Caco-2 (cell line): ENCODE results near the gene NR2C2. TPM values are rescaled to one million over a fixed set of nuclear protein-coding genes. Genes with fewer than 3 reads are reported as not detected.

Source experiments
- BruUV-seq: library from RNA; stranded (reverse); fragments of 400-500 nt; replicated peaks from 2 replicates; lab custom pipeline; 2021; lab: Mats Ljungman, UMichigan
- CTCF ChIA-PET: fragments of 300-600 bp; sonication (Branson Sonifier 250); formaldehyde crosslinking; loops from one replicate; lab custom pipeline; 2022; ENCODE audit warnings: antibody characterized with exemption; lab: Charles Lee
- POLR2A ChIA-PET: fragments of 300-600 bp; sonication (Branson Sonifier 250); formaldehyde crosslinking; loops from one replicate; lab custom pipeline; 2022; ENCODE audit warnings: antibody characterized with exemption; lab: Charles Lee
- DNase-seq, 2 experiments: peaks; one replicate each; pipeline versions ENCODE4 v3.0.0 to v3.0.0-alpha.2; 2020 to 2022
- H3K27me3 ChIP-seq: replicated peaks from 2 replicates; pipeline ENCODE4 v1.6.0; 2011; ENCODE audit warnings: low read length; ENCODE audit not compliant: control insufficient read depth, insufficient read depth
- H3K36me3 ChIP-seq: 2 replicates; pipeline ENCODE4 v1.5.1; 2011; ENCODE audit warnings: low read length; ENCODE audit not compliant: control insufficient read depth, insufficient read depth
- H3K4me1 ChIP-seq: fragments of 250-450 bp; sonication (Bioruptor Pico); 2 replicates; pipeline ENCODE4 v1.5.1; 2020; ENCODE audit warnings: mild to moderate bottlenecking
- H3K4me3 ChIP-seq: 2 replicates; pipeline ENCODE4 v1.5.1; 2011; ENCODE audit warnings: low read depth, mild to moderate bottlenecking, control low read depth, low read length
- H3K9me3 ChIP-seq: fragments of 250-450 bp; sonication (Bioruptor Pico); 2 replicates; pipeline ENCODE4 v1.5.1; 2020; ENCODE audit warnings: mild to moderate bottlenecking, moderate library complexity
- H3K27ac Mint-ChIP-seq: one replicate; pipeline ENCODE4 v1.8.0; 2022; ENCODE audit warnings: mixed read lengths; ENCODE audit not compliant: unreplicated experiment
- H3K27me3 Mint-ChIP-seq: one replicate; pipeline ENCODE4 v1.8.0; 2022; ENCODE audit warnings: mixed read lengths; ENCODE audit not compliant: insufficient read depth, unreplicated experiment
- H3K36me3 Mint-ChIP-seq: one replicate; pipeline ENCODE4 v1.8.0; 2022; ENCODE audit warnings: mild to moderate bottlenecking, mixed read lengths; ENCODE audit not compliant: insufficient read depth, unreplicated experiment
- H3K4me1 Mint-ChIP-seq: one replicate; pipeline ENCODE4 v1.8.0; 2022; ENCODE audit warnings: low read depth, mixed read lengths; ENCODE audit not compliant: unreplicated experiment
- H3K4me3 Mint-ChIP-seq: one replicate; pipeline ENCODE4 v1.8.0; 2022; ENCODE audit warnings: mild to moderate bottlenecking, moderate library complexity, mixed read lengths; ENCODE audit not compliant: unreplicated experiment
- H3K9me3 Mint-ChIP-seq: one replicate; pipeline ENCODE4 v1.8.0; 2022; ENCODE audit warnings: mixed read lengths; ENCODE audit not compliant: unreplicated experiment
- intact Hi-C: fragments of 100-400 bp; cut with micrococcal nuclease; formaldehyde crosslinking; loops from one replicate; pipeline ENCODE4 v1.10.0; 2022; ENCODE audit not compliant: unreplicated experiment
- total RNA-seq: library from RNA; stranded (reverse); gene quantifications from 2 replicates; pipeline ENCODE4 v1.2.3, GENCODE V29; 2022
- TF ChIP-seq, protein P1 (sequence below), 2 experiments: fragments of 200-600 bp in 1 of 2; IDR thresholded peaks; 1 replicate in 1 of 2; 2 replicates in 1 of 2; pipeline versions ENCODE4 v1.5.1 to v1.8.0; 2011 to 2022; ENCODE audit warnings: antibody characterized with exemption in 1 of 2, control low read depth in 1 of 2, inconsistent platforms in 1 of 2, low read depth in 1 of 2, low read length in 1 of 2, mild to moderate bottlenecking in 1 of 2, moderate library complexity in 1 of 2; ENCODE audit not compliant: insufficient read depth in 1 of 2, severe bottlenecking in 1 of 2, unreplicated experiment in 1 of 2

NR2C2 gene
- total RNA-seq, 1 experiment from 2014 or later: 37.0 TPM

DNA sequence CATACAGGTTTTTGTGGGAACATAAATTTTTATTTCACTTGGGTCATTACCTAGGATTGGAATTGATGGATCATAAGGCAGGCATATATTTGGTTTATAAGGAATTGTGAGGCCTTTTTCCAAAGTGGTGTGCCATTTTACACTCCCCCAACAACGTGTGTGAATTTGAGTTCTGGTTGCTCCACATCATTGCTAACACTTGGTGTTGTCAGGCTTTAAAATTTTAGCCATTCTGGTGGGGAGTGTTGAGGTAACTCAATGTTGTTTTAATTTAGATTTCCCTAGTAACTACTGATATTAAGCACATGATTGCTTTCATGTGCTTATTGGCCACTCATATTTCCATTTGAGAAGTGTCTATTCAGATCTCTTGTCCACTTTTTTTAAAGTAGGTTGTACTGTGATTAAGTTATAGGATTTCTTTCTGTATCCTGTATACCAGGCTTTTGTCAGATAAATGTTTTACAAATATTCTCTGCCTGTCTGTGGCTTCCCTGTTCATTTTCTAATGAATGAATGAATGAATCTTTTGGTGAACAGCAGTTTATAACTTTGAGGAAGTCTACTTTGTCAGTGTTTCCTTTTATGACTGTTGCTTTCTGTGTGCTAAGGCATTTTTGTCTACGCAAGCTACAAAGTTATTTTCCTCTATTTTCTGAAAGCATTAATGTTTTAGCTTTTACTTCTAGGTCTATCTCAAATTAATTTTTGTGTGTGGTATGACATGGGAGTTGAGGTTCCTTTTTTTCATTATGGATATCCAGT is 17.9 kb upstream of the NR2C2 start:
- Histone ChIP-seq H3K4me1 (no peaks in the 10 kb centered on the region), H3K9me3 (no peaks in the 10 kb centered on the region), H3K4me3 (no peak overlapping the region), H3K27me3 (no peaks in the 10 kb centered on the region), H3K36me3 (no peaks in the 10 kb centered on the region)
- POLR2A ChIA-PET: no interaction called here
- intact Hi-C loops: loop anchor here (5.0 kb wide), 2 partner anchors 88 to 118 kb away; no protein-coding TSS in a partner anchor
- Mint-ChIP-seq H3K4me1 (no peaks in the 10 kb centered on the region), H3K9me3 (no peaks in the 10 kb centered on the region), H3K4me3 (no peak overlapping the region), H3K36me3 (no peaks in the 10 kb centered on the region), H3K27me3 (no peaks in the 10 kb centered on the region), H3K27ac (no peak overlapping the region)
- CTCF ChIA-PET: no interaction called here
- no TSS peak for BruUV-seq
- no peak for DNase-seq
- TF ChIP-seq, protein P1, sequence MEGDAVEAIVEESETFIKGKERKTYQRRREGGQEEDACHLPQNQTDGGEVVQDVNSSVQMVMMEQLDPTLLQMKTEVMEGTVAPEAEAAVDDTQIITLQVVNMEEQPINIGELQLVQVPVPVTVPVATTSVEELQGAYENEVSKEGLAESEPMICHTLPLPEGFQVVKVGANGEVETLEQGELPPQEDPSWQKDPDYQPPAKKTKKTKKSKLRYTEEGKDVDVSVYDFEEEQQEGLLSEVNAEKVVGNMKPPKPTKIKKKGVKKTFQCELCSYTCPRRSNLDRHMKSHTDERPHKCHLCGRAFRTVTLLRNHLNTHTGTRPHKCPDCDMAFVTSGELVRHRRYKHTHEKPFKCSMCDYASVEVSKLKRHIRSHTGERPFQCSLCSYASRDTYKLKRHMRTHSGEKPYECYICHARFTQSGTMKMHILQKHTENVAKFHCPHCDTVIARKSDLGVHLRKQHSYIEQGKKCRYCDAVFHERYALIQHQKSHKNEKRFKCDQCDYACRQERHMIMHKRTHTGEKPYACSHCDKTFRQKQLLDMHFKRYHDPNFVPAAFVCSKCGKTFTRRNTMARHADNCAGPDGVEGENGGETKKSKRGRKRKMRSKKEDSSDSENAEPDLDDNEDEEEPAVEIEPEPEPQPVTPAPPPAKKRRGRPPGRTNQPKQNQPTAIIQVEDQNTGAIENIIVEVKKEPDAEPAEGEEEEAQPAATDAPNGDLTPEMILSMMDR (IDR thresholded peaks at IDR 0.05; ENCODE audit: insufficient read depth in 1 of 2, low read depth in 1 of 2, low read length in 1 of 2, severe bottlenecking in 1 of 2, unreplicated experiment in 1 of 2): no peak

DNA sequence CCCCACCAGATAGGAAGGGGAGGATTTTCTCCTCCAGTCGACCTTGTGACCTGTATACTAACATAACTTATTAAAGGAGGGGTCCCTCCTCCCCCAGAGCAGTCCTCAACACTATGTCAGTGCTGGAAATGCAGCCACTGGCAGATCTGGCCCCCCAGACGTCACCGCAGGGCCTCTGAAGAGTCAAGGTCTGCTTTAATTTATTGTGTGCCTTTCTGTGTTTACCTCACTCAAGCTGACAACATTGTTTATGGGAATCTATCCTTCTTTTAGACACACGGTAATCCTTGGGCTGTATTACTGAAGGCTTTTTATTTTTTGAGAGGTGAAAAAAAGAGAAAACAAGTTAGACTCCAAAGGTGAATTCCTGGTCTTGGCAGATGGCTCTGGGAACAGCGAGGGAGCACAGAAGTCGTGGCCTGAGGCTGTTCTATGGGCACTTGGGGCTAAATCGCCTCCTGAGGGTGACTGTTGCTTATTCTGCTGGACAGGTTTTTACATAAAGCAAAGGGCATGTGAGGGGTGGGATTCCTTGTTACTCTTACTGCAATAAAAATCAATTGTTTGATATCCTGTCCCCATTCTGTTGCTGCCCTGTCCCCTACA is 13.5 kb upstream of the NR2C2 start:
- ChIA-PET POLR2A (no interaction called here), CTCF (interaction anchor here (0.7 kb wide), 1 partner anchor 13 kb away, joined by 8 read pairs; no protein-coding TSS in a partner anchor)
- H3K9me3 ChIP-seq: no peaks in the 10 kb centered on the region
- no peak overlapping the region for H3K4me3 ChIP-seq
- Mint-ChIP-seq H3K4me1 (no peaks in the 10 kb centered on the region), H3K4me3 (no peak overlapping the region), H3K27ac (no peak overlapping the region), H3K9me3 (no peaks in the 10 kb centered on the region), H3K27me3 (no peaks in the 10 kb centered on the region), H3K36me3 (no peaks in the 10 kb centered on the region)
- intact Hi-C loops: no loop called here
- no peaks in the 10 kb centered on the region for H3K36me3 ChIP-seq
- TF ChIP-seq, protein P1 (IDR thresholded peaks at IDR 0.05; ENCODE audit: insufficient read depth in 1 of 2, low read depth in 1 of 2, low read length in 1 of 2, severe bottlenecking in 1 of 2, unreplicated experiment in 1 of 2): no peak
- DNase-seq: no peak
- no peaks in the 10 kb centered on the region for H3K27me3 ChIP-seq
- no TSS peak for BruUV-seq
- peaks cover 13% of the 10 kb centered on the region for H3K4me1 ChIP-seq

DNA sequence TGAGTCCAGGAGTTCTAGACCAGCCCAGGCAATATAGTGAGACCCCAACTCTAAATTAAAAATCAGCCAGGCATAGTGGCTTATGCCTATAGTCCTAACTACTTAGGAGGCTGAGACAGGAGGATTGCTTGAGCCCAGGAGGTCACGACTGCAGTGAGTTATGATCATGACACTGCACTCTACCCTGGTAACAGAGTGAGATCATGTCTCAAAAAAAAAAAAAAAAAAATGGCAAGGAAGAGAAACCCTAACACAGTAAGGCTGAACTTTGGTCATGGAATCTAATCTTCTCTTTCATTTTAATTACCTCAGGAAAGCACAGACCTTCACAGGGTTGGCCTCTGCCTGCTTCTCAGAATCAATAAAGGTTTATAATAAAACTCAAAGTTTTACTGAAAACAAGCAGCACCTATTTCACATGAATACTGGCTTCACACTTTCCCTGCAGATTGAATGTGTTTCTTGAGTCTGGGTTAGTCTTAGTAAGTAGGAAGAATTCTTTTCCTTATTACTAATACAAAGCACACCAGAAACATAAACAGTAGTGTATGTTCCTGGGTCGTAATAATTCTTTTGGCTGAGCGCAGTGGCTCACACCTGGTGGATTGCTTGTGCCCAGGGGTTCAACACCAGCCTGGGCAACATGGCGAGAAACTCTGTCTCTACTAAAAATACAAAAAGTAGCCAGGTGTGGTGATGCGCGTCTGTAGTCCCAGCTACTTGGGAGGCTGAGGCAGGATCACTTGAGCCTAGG is 11.6 kb upstream of the NR2C2 start:
- no peaks in the 10 kb centered on the region for H3K4me1 Mint-ChIP-seq
- Histone ChIP-seq H3K4me1 (peaks cover 13% of the 10 kb centered on the region), H3K36me3 (no peaks in the 10 kb centered on the region), H3K9me3 (no peaks in the 10 kb centered on the region), H3K27me3 (no peaks in the 10 kb centered on the region), H3K4me3 (no peak overlapping the region)
- H3K36me3 Mint-ChIP-seq: no peaks in the 10 kb centered on the region
- intact Hi-C loops: no loop called here
- CTCF ChIA-PET: no interaction called here
- no peak overlapping the region for H3K27ac Mint-ChIP-seq
- no TSS peak for BruUV-seq
- TF ChIP-seq, protein P1 (IDR thresholded peaks at IDR 0.05; ENCODE audit: insufficient read depth in 1 of 2, low read depth in 1 of 2, low read length in 1 of 2, severe bottlenecking in 1 of 2, unreplicated experiment in 1 of 2): no peak
- H3K4me3 Mint-ChIP-seq: no peak overlapping the region
- no peak for DNase-seq
- H3K9me3 Mint-ChIP-seq: no peaks in the 10 kb centered on the region
- POLR2A ChIA-PET: no interaction called here
- no peaks in the 10 kb centered on the region for H3K27me3 Mint-ChIP-seq
